ENCODE data around the gene PARD6G. TPM values are rescaled to one million over a fixed set of nuclear protein-coding genes. Genes with fewer than 3 reads are reported as not detected.
A peak's percentile ranks its signal among the peaks of the same experiment; 100 is the strongest.
"Not testable (repeated sequence)": the region's sequence is repeated elsewhere in the genome, so short reads cannot be mapped to it uniquely, and the experiment has no call there.

The PARD6G gene, protein sequence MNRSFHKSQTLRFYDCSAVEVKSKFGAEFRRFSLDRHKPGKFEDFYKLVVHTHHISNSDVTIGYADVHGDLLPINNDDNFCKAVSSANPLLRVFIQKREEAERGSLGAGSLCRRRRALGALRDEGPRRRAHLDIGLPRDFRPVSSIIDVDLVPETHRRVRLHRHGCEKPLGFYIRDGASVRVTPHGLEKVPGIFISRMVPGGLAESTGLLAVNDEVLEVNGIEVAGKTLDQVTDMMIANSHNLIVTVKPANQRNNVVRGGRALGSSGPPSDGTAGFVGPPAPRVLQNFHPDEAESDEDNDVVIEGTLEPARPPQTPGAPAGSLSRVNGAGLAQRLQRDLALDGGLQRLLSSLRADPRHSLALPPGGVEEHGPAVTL
- total RNA-seq (2021) (13.0 to 14.4 TPM (median 13.6 TPM) in 3 replicates), Bru-seq, nascent RNA (percentile 59 among the genes with signal in this experiment)
- long read RNA-seq, experiment 1, partial matches to known transcripts: 5 of 24 reads
- long read RNA-seq, experiment 1, other reads (novel, unspliced or antisense): 15 of 24 reads
- long read RNA-seq, experiment 2, partial matches to known transcripts: 1 of 20 reads
- long read RNA-seq, experiment 2, other reads (novel, unspliced or antisense): 18 of 20 reads
- long read RNA-seq, experiment 3: 0 reads

DNA sequence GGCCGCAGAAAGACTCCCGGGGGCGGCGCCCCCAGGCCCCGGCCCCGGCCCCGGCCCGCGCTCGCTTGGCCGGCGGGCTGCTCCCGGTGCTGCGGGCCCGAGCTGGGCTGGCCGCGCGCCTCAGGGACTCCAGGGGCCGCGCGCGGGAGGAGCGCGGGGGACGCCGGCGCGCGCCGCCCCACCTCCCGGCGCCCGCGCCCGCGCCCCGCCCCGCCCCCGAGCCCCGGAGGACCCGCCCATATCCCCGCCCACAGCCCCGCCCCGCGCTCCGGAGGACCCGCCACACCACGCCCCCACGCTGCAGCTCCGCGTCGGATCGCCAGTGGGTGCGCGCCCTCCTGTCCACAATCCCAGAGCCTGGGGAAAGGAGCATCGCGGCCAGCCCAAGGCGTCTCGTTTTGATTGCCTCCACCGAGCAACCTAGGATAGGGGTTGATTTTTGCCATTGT, at the start of gene PARD6G:
Gene PARD6G, minus strand, starts transcription at position 122 of the 449 bp plus-strand sequence. CDS start 166 bp downstream, outside the sequence.
- POLR2A ChIA-PET: interaction anchor here (1.4 kb wide), 1 partner anchor 47 kb away, joined by 5 read pairs; no protein-coding TSS in a partner anchor

DNA sequence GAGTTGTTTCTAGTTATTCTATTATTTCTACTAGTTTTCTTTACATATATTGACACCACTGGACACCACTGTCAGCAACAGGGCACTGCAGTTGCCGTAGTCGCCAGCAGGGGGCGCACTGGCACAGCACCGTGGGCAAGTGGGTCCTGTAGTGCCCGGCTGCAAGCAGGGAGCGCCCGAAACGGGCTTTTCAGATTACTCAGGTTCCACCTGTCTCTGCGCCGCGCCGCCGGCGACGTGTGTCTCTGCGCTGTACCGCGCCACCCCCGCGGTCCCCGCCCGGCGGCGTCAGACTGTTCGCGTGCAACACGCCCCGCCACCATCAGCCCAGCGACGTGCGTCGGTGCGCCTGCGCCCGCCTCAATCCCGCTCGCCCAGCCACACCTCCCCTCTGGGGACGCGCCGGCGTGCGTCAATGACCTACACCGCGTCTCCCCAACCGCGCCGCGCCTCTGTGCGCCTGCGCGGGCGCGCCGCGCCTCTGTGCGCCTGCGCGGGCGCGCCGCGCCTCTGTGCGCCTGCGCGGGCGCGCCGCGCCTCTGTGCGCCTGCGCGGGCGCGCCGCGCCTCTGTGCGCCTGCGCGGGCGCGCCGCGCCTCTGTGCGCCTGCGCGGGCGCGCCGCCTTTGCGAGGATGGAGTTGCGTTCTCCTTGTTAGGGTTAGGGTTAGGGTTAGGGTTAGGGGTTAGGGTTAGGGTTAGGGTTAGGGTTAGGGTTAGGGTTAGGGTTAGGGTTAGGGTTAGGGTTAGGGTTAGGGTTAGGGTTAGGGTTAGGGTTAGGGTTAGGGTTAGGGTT, 15.1 kb upstream of the PARD6G start:
- H3K4me1 Mint-ChIP-seq; H3K27ac Mint-ChIP-seq; H3K27me3 Mint-ChIP-seq (ENCODE audit: low read depth); POLR2A ChIA-PET; H3K4me3 Mint-ChIP-seq; ATAC-seq; CTCF ChIA-PET; H3K36me3 Mint-ChIP-seq: not testable (repeated sequence)
- peaks cover 23% of the 10 kb centered on the region for H3K9me3 Mint-ChIP-seq
- TF ChIP-seq, protein P1, sequence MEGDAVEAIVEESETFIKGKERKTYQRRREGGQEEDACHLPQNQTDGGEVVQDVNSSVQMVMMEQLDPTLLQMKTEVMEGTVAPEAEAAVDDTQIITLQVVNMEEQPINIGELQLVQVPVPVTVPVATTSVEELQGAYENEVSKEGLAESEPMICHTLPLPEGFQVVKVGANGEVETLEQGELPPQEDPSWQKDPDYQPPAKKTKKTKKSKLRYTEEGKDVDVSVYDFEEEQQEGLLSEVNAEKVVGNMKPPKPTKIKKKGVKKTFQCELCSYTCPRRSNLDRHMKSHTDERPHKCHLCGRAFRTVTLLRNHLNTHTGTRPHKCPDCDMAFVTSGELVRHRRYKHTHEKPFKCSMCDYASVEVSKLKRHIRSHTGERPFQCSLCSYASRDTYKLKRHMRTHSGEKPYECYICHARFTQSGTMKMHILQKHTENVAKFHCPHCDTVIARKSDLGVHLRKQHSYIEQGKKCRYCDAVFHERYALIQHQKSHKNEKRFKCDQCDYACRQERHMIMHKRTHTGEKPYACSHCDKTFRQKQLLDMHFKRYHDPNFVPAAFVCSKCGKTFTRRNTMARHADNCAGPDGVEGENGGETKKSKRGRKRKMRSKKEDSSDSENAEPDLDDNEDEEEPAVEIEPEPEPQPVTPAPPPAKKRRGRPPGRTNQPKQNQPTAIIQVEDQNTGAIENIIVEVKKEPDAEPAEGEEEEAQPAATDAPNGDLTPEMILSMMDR (IDR thresholded peaks at IDR 0.05): peak; percentile 92
- peak; percentile 56 for DNase-seq (ENCODE audit: low spot score)

More for the DNA sequence above, at the start of gene PARD6G:
- H3K36me3 Mint-ChIP-seq: no peaks in the 10 kb centered on the region
- CTCF ChIA-PET: interaction anchor here (0.6 to 1.8 kb wide), 6 partner anchors 47 to 235 kb away, joined by 3 to 13 read pairs (median 4); no protein-coding TSS in a partner anchor
- peak; percentile 70 for DNase-seq (ENCODE audit: low spot score)
- no peaks in the 10 kb centered on the region for H3K4me1 Mint-ChIP-seq
- peaks cover 38% of the 10 kb centered on the region for H3K27me3 Mint-ChIP-seq (ENCODE audit: low read depth)
- peak within 1 kb of the TSS; percentile 72 for H3K4me3 Mint-ChIP-seq
- H3K27ac Mint-ChIP-seq: no peak within 1 kb of the TSS
- no peaks in the 10 kb centered on the region for H3K9me3 Mint-ChIP-seq
- no peak for TF ChIP-seq NFATC4 (CRISPR knock-in tag; IDR thresholded peaks at IDR 0.05)
- TF ChIP-seq ATF1 (CRISPR knock-in tag; IDR thresholded peaks at IDR 0.05): no peak
- TF ChIP-seq, protein P2, sequence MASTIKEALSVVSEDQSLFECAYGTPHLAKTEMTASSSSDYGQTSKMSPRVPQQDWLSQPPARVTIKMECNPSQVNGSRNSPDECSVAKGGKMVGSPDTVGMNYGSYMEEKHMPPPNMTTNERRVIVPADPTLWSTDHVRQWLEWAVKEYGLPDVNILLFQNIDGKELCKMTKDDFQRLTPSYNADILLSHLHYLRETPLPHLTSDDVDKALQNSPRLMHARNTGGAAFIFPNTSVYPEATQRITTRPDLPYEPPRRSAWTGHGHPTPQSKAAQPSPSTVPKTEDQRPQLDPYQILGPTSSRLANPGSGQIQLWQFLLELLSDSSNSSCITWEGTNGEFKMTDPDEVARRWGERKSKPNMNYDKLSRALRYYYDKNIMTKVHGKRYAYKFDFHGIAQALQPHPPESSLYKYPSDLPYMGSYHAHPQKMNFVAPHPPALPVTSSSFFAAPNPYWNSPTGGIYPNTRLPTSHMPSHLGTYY (CRISPR knock-in tag; IDR thresholded peaks at IDR 0.05): no peak
- TF ChIP-seq, protein P3, sequence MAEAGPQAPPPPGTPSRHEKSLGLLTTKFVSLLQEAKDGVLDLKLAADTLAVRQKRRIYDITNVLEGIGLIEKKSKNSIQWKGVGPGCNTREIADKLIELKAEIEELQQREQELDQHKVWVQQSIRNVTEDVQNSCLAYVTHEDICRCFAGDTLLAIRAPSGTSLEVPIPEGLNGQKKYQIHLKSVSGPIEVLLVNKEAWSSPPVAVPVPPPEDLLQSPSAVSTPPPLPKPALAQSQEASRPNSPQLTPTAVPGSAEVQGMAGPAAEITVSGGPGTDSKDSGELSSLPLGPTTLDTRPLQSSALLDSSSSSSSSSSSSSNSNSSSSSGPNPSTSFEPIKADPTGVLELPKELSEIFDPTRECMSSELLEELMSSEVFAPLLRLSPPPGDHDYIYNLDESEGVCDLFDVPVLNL (CRISPR knock-in tag; IDR thresholded peaks at IDR 0.05; ENCODE audit: borderline replicate concordance, low read depth): no peak
- TF ChIP-seq, protein P4, sequence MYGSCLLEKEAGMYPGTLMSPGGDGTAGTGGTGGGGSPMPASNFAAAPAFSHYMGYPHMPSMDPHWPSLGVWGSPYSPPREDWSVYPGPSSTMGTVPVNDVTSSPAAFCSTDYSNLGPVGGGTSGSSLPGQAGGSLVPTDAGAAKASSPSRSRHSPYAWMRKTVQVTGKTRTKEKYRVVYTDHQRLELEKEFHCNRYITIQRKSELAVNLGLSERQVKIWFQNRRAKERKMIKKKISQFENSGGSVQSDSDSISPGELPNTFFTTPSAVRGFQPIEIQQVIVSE (CRISPR knock-in tag; IDR thresholded peaks at IDR 0.05; ENCODE audit: borderline replicate concordance): no peak
- peak; percentile 43 for ATAC-seq

DNA sequence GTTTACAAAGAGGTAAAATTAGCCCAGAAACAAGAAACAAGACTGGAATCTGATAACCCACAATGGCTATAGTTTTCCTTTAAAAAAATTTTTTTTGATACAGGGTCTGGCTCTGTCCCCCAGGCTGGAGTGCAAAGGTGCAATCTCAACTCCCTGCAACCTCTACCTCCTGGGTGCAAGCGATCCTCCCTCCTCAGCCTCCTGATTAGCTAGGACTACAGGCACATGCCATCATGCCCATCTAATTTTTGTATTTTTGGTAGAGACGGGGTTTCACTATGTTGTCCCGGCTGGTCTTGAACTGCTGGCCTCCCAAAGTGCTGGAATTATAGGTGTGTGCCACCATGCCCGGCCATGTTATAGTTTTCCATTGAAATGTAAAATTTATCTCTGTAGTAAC, 12.3 kb upstream of the PARD6G start:
- peaks cover 9% of the 10 kb centered on the region for H3K27me3 Mint-ChIP-seq (ENCODE audit: low read depth)
- no peak overlapping the region for H3K4me3 Mint-ChIP-seq
- no peak overlapping the region for H3K27ac Mint-ChIP-seq
- H3K4me1 Mint-ChIP-seq: no peaks in the 10 kb centered on the region
- H3K36me3 Mint-ChIP-seq: peaks cover 2% of the 10 kb centered on the region; the same call in 1 of the 2 replicates
- no peak for ATAC-seq
- peaks cover 50% of the 10 kb centered on the region for H3K9me3 Mint-ChIP-seq
- CTCF ChIA-PET: no interaction called here
- POLR2A ChIA-PET: no interaction called here
- DNase-seq (ENCODE audit: low spot score): no peak
- no peak for TF ChIP-seq GABPB1 (CRISPR knock-in tag; IDR thresholded peaks at IDR 0.05)
- TF ChIP-seq, protein P5, sequence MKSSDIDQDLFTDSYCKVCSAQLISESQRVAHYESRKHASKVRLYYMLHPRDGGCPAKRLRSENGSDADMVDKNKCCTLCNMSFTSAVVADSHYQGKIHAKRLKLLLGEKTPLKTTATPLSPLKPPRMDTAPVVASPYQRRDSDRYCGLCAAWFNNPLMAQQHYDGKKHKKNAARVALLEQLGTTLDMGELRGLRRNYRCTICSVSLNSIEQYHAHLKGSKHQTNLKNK (CRISPR knock-in tag; IDR thresholded peaks at IDR 0.05): no peak
- TF ChIP-seq, protein P6, sequence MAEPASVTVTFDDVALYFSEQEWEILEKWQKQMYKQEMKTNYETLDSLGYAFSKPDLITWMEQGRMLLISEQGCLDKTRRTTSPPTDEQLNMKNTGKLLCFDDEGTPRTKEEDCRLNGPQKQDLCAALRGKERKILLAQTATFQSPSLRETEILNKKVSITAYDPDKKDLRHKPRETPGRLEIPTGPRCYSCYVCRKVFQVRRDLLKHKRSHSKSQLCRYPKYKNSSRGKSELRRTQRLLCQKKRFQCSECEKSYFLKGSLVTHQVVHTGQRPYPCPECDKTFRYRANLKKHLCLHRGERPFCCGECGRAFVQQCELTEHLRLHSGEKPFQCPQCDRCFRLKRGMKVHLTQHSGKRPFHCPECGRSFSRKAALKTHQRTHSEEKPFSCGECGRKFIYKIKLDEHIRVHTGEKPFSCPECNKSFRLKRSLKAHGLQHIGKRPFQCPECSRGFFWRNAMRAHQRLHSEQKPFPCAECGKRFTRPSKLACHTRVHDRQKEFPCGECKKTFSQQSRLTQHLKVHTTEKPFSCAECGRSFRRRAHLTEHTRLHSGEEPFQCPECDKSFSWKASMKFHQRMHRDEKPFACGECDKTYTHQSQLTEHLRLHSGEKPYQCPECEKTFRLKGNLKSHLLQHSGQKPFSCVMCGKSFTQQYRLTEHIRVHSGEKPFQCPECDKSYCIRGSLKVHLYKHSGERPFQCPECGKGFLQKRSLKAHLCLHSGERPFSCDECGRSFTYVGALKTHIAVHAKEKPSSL (CRISPR knock-in tag; conservative IDR thresholded peaks at IDR 0.05): no peak
- TF ChIP-seq, protein P7, sequence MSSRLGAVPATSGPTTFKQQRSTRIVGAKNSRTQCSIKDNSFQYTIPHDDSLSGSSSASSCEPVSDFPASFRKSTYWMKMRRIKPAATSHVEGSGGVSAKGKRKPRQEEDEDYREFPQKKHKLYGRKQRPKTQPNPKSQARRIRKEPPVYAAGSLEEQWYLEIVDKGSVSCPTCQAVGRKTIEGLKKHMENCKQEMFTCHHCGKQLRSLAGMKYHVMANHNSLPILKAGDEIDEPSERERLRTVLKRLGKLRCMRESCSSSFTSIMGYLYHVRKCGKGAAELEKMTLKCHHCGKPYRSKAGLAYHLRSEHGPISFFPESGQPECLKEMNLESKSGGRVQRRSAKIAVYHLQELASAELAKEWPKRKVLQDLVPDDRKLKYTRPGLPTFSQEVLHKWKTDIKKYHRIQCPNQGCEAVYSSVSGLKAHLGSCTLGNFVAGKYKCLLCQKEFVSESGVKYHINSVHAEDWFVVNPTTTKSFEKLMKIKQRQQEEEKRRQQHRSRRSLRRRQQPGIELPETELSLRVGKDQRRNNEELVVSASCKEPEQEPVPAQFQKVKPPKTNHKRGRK (CRISPR knock-in tag; IDR thresholded peaks at IDR 0.05; ENCODE audit: borderline replicate concordance): no peak
- no peak for TF ChIP-seq ZNF416 (CRISPR knock-in tag; IDR thresholded peaks at IDR 0.05)
- TF ChIP-seq ZBTB21 (CRISPR knock-in tag; IDR thresholded peaks at IDR 0.05; ENCODE audit: borderline replicate concordance): no peak
- TF ChIP-seq, protein P8, sequence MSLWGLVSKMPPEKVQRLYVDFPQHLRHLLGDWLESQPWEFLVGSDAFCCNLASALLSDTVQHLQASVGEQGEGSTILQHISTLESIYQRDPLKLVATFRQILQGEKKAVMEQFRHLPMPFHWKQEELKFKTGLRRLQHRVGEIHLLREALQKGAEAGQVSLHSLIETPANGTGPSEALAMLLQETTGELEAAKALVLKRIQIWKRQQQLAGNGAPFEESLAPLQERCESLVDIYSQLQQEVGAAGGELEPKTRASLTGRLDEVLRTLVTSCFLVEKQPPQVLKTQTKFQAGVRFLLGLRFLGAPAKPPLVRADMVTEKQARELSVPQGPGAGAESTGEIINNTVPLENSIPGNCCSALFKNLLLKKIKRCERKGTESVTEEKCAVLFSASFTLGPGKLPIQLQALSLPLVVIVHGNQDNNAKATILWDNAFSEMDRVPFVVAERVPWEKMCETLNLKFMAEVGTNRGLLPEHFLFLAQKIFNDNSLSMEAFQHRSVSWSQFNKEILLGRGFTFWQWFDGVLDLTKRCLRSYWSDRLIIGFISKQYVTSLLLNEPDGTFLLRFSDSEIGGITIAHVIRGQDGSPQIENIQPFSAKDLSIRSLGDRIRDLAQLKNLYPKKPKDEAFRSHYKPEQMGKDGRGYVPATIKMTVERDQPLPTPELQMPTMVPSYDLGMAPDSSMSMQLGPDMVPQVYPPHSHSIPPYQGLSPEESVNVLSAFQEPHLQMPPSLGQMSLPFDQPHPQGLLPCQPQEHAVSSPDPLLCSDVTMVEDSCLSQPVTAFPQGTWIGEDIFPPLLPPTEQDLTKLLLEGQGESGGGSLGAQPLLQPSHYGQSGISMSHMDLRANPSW (CRISPR knock-in tag; conservative IDR thresholded peaks at IDR 0.05; ENCODE audit: low read depth): no peak
- TF ChIP-seq NR2C2 (CRISPR knock-in tag; IDR thresholded peaks at IDR 0.05): no peak
